ENCODE measurements around the gene SPATA2L. TPM values are rescaled to one million over a fixed set of nuclear protein-coding genes. Genes with fewer than 3 reads are reported as not detected.
"Not testable (repeated sequence)": the region's sequence is repeated elsewhere in the genome, so short reads cannot be mapped to it uniquely, and the experiment has no call there.

The SPATA2L gene
- total RNA-seq, 2 donors from 2014 or later, result 5.9 to 12.7 TPM

- Histone ChIP-seq H3K27ac (peak overlapping the region; percentile 86), H3K36me3 (no peaks in the 10 kb centered on the region), H3K4me3 (peak overlapping the region; percentile 72 to 74), H3K9me3 (no peaks in the 10 kb centered on the region), H3K27me3 (no peaks in the 10 kb centered on the region), H3K4me1 (peaks cover 0 to 26% of the 10 kb centered on the region in 2 donors)
- TF ChIP-seq CTCF (IDR thresholded peaks at IDR 0.05), result peak; percentile 47 to 68
- DNase-seq (ENCODE audit: low spot score), result peak; percentile 99
Observed at GRCh38 chr16:89700100-89700648, 1.3 kb downstream of the SPATA2L start.

GRCh38 chr16:89699629-89700099 is 1.8 kb downstream of the SPATA2L start:
- not testable (repeated sequence) for DNase-seq (ENCODE audit: low spot score); H3K27me3 ChIP-seq; H3K36me3 ChIP-seq; H3K9me3 ChIP-seq
- peak overlapping the region; percentile 86 for H3K27ac ChIP-seq
- peaks cover 0 to 26% of the 10 kb centered on the region in 2 donors for H3K4me1 ChIP-seq
- H3K4me3 ChIP-seq, result peak overlapping the region; percentile 11 to 74

GRCh38 chr16:89698717-89699116 is 2.8 kb downstream of the SPATA2L start:
- H3K4me3 ChIP-seq; H3K27ac ChIP-seq; DNase-seq (ENCODE audit: low spot score); H3K36me3 ChIP-seq; H3K27me3 ChIP-seq; H3K9me3 ChIP-seq: not testable (repeated sequence)
- H3K4me1 ChIP-seq, result peaks cover 0 to 26% of the 10 kb centered on the region in 2 donors

- Histone ChIP-seq H3K36me3 (peaks cover 12% of the 10 kb centered on the region), H3K27me3 (no peaks in the 10 kb centered on the region), H3K4me1 (peaks cover 0 to 26% of the 10 kb centered on the region in 2 donors), H3K27ac (no peak overlapping the region), H3K9me3 (no peaks in the 10 kb centered on the region), H3K4me3 (no peak overlapping the region)
- no peak for DNase-seq (ENCODE audit: low spot score)
- no peak for TF ChIP-seq CTCF (IDR thresholded peaks at IDR 0.05)
Observed at GRCh38 chr16:89697616-89698331, 3.7 kb downstream of the SPATA2L start.

- Histone ChIP-seq H3K4me3 (no peak overlapping the region), H3K27ac (no peak overlapping the region), H3K27me3 (no peaks in the 10 kb centered on the region), H3K4me1 (peaks cover 0 to 24% of the 10 kb centered on the region in 2 donors), H3K9me3 (no peaks in the 10 kb centered on the region), H3K36me3 (peaks cover 12% of the 10 kb centered on the region)
- DNase-seq (ENCODE audit: low spot score), result no peak
- TF ChIP-seq CTCF (IDR thresholded peaks at IDR 0.05), result no peak
Observed at GRCh38 chr16:89697161-89697615, 4.3 kb downstream of the SPATA2L start.

- Histone ChIP-seq H3K27me3 (no peaks in the 10 kb centered on the region), H3K27ac (no peak overlapping the region), H3K9me3 (no peaks in the 10 kb centered on the region), H3K36me3 (peaks cover 16% of the 10 kb centered on the region), H3K4me3 (no peak overlapping the region), H3K4me1 (peaks cover 0 to 19% of the 10 kb centered on the region in 2 donors)
- no peak for TF ChIP-seq CTCF (IDR thresholded peaks at IDR 0.05)
- DNase-seq (ENCODE audit: low spot score), result no peak
Observed at GRCh38 chr16:89696670-89697128, 4.8 kb downstream of the SPATA2L start.

Measured in right atrium auricular region (tissue), 2 donors.